CD4-positive, alpha-beta T cell treated with Interleukin-12 subunit alpha and Interleukin-12 subunit beta, for 1 hour (primary cell): Measurements from ENCODE around the gene CRIP1.

Source experiments
- DNase-seq: peaks from one replicate; pipeline ENCODE4 v3.0.0-alpha.2; 2020

CRIP1 gene

GRCh38 chr14:105495101-105495989 lies 8.7 kb downstream of the CRIP1 start:
- DNase-seq, result peak; percentile 29

- DNase-seq, result peak; percentile 31
Observed at GRCh38 chr14:105495990-105496830, 9.5 kb downstream of the CRIP1 start.

DNA sequence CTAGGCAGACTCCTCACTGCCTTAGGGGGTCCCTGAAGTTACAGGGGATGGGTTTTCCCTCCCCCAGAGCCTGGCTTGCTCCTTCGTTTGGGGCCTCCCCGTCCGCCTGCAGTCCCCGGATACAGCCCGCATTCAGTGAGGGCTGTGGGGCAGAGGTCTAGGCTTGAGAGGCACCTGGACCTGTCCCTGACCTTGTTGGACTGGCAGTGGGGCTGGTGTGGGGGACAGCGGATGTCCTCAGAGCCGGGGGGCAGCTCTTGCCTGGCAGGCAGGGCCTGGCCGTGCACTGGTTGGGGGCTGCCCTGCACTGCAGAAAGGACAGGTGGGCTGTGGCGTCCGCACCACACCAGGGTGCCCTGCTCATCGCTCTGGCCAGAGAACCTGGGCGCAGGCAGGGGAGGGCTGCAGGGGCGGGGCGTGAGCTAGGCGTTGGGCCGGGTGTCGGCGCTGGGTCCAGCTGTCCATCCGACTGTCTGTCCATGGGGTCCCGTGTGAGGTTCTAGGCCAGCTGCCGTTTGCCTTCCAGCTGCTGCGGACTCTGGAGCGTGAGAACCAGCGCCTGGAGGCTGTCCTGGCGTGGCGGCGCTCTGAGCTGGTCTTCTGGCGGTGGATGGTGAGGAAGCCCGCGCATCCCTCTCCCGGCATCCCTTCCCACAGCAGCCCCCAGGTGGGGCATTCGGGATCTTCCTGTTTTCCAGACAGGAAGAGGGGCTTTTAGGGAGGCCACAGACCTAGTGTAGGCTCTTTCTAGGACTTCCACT lies 10.3 kb downstream of the CRIP1 start:
- peak; percentile 33 for DNase-seq

DNA sequence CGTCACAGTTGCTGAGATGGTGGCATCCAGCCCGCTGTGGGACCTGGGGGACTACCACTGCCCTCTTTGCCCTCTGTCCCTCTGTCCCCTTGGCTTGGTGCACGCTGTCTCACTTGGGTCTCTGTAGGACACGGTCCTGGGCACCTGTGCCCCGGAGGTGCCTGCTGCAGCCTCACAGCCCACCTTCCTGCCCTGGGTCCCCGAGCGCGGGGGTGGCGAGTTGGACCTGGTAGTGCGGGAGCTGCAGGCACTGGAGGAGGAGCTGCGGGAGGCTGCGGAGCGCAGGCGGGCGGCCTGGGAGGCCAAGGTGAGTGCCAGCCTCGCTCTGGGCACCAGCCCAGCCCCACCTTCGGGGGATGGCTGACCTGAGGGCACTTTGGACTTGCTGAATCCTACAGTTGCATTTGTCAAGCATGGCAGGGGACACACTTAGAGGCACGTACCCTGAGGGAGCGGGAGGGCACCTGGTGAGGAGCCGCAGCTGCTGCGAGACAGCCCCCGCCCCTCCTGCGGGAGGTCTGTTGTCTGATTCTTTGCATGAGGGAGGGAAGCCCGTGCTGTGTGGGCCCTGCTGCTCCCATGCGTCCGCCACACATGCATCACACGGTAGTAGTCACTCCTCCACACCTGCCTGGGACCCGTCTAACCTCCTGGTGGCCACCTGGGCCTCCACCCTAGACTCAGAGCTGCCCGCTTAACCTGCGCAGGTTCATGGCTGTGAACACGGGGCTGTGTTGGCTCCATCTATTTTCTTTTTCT lies 11.2 kb downstream of the CRIP1 start:
- peak; percentile 26 for DNase-seq

- DNase-seq, result peak; percentile 37
Observed at GRCh38 chr14:105498430-105499255, 12.0 kb downstream of the CRIP1 start.

DNA sequence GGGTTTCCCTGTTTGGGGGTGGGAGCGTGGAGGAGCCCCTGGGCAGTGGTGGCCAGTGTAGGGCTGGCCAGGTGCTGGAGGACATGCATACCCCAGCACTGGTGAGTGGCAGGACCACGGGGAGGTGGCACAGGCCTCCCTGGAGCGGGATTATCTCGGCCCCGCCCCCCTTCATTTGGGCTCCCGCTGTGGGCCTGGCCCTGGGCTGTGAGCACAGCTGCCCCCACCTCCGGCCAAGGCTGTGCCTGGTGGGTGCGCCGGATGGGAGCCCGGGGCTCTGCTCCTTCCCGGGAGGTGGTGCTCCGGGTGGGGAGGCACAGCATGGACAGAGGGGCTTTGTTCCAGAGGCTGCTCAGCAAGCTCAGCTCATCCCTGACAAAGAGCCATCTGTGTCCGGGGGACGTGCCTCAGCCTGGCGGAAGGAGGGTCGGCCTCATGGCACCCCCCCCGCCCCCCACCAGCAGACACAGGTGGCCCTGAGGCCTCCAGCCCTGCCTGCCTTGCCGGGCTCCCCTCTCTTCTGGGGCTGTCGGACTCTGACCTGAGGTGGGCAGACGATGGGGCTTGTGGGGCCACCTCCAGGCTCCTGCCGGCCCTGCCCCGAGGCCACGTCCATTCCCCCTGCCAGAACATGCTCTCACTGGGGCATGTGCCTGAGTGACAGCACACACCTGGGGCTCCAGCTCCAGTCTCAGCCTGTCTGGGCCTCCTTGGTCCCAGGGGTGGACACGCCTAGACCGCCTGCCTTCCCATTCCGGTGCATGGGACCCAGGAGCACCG lies 12.8 kb downstream of the CRIP1 start:
- peak; percentile 23 for DNase-seq

DNA sequence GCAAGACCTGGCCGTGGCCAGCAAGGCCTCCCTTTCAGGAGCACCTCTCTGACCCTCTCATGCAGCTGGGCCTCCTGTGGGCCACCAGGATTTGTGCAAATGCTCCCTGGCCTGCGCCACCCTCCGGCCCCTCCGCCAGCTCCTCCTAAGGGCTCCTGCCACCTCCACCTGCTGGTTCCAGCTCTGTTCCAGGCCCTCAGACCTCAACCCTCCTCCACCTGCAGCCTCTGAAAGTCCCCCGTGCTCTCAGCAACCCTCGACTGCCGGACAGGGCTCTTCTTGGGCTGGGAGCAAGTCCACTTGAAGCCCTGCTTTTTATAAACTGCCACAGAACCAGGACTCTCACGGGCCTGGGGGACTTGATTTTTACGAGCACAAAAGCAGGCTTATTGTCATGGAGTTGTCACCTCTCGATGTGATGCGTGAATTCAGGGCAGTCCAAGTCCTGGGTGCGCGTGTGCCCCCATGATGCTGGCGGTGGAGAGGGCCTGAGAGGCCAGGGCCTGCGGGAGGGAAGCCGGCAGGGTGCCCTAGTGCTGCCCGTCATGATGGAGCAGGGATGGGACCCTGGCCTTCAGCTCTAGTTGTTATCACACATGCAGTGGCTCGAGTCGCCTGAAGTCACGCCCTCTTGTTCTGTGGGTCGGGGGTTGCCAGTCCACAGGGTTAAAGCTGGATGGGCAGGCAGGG lies 13.5 kb downstream of the CRIP1 start:
- peak; percentile 28 for DNase-seq

- no peak for DNase-seq
Observed at GRCh38 chr14:105500726-105501101, 14.0 kb downstream of the CRIP1 start.

DNA sequence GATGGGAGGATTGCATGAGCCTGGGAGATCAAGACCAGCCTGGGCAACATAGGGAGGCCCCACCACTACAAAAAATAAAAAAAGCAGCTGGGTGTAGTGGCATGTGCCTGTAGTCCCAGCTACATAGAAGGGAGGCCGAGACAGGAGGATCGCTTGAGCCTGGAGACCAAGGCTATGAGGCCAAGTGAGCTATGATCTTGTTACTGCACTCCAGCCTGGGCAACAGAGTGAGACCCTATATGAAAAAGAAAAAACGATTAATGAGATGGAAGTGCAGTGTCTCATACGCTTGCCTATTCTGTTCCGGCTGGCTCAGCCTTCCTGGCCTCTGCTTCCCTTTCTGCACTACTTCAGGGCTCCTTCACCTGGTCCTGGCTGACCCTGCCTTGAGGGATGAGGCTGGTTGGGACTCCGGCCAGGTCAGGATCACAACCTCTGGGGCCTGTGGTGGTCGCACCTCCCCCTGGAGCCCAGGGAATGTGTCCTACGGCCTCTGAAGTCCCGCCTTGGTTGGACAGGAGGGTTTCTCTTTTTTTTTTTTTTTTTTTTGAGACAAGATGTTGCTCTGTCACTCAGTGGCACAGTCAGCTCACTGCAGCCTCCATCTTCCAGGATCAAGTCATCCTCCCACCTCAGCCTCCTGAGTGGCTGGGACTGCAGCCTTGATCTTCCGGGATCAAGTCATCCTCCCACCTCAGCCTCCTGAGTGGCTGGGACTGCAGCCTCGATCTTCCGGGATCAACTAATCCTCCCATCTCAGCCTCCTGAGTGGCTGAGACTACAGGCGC lies 15.0 kb downstream of the CRIP1 start:
- DNase-seq, result peak; percentile 32

- peak; percentile 24 for DNase-seq
Observed at GRCh38 chr14:105502446-105503295, 16.0 kb downstream of the CRIP1 start.

DNA sequence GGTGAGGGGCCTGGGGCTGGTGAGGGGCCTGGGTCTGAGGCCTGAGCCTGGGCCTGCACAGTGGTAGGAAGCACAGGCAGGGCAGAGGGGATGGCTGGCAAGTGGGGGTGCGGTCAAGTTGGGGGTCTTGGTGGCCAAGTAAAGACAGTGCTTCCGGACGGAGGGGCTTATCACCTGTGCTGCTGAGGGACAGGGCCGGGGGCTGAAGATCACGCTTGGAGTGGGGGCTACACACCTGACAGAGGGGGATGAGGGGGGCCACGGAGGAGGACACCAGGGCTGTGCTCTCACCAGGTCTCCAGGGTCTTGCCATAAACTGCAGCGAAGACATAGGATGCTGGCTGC lies 16.6 kb downstream of the CRIP1 start:
- DNase-seq, result peak; percentile 18

- DNase-seq, result peak; percentile 24
Observed at GRCh38 chr14:105503935-105504692, 17.4 kb downstream of the CRIP1 start.

GRCh38 chr14:105505101-105505500 lies 18.4 kb downstream of the CRIP1 start:
- no peak for DNase-seq

DNA sequence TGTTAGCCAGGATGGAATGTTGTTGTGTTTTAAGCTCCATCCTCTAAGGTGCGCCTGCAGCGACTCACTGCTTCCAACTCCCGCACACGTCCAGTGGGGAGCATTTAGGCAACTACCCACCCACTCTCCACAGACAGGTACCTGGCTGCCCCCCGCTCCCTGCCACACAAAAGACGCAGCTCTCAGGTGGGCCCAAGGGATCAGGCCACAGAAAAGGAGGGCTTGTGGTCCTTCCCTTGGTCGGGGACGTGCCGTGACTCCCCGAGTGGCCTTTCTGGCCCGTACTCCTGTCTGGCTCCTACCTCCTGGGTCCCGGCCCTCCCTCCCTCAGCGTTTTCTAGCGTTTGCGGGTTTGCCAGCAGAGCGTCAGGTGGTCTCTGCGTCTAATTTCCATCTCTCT lies 20.6 kb downstream of the CRIP1 start:
- no peak for DNase-seq

DNA sequence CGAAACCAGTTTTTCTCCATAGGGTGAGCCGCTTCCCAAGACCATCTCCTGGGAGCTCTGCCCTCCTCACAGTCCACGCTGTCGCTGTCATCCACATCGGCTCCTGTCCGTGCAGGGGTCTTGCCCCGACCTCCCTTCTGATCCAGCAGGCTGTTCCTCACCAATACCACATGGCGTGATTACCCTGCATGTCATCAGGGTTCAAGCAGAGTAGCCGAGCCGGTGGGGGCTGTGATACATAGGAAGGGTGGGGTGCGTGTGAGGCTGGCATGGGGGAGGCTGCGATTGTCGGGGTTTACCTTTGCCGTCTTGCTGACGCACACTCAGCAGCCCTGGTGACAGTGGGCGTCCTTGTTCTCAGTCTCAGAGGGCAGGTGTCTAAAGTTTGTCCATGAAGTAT lies 21.4 kb downstream of the CRIP1 start:
- DNase-seq, result no peak

DNA sequence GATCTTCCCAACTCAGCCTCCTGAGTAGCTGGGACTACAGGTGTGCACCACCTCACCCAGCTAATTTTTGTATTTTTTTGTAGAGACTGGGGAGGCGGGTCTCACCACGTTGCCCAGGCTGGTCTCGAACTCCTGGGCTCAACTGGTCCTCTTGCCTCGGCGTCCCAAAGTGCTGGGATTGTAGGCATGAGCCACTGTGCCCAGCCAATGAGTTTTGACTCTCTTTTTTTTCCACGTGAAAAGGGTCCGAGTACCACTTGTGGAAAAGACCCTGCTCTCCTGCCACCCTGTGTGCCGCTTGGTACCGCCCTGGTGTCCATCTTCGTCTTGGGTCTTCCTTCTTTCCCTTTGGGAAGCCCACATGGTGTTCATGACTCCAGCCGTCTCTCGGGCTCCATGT lies 21.9 kb downstream of the CRIP1 start:
- no peak for DNase-seq

DNA sequence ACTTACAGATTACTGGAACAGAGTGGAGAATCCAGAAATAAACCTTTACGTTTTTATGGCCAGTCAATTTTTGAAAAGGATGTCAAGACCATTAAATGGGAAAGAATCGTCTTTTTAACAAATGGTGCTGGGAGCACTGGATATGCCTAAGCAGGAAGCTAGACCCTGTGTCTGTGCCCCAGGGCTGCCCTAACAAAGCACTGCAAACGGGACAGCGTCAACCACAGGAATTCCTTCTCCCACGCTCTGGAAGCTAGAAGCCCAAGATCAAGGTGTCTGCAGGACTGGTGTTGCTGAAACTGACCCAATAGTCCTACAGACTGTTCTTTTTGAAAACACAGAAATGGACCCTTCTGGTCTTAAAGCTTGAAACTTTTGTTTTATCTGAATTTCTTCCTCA lies 30.4 kb downstream of the CRIP1 start:
- no peak for DNase-seq
